ENCODE measurements around the gene PUS1.

Gene PUS1

GRCh38 chr12:131994589-131994988, 65.5 kb downstream of the PUS1 start:
- no peak overlapping the region for H3K4me3 Mint-ChIP-seq
- no peaks in the 10 kb centered on the region for H3K27me3 Mint-ChIP-seq
- H3K36me3 Mint-ChIP-seq, result peaks cover 14% of the 10 kb centered on the region
- peaks cover 2% of the 10 kb centered on the region for H3K4me1 Mint-ChIP-seq (ENCODE audit: low read depth)
- peak overlapping the region; percentile 16 for H3K27ac Mint-ChIP-seq
- no peaks in the 10 kb centered on the region for H3K9me3 Mint-ChIP-seq (ENCODE audit: low read depth)
